Activated CD8-positive, alpha-beta T cell treated with anti-CD3 and anti-CD28 coated beads for 36 hours (primary cell): ENCODE data around the gene CDH22. TPM values are rescaled to one million over a fixed set of nuclear protein-coding genes. Genes with fewer than 3 reads are reported as not detected.

ENCODE experiments used
- ATAC-seq: fragments of 200-7000 bp; cut with Tn5 transposase; one replicate; pipeline ENCODE4 v1.10.0; 2021; ENCODE audit warnings: mild to moderate bottlenecking, moderate library complexity
- CTCF ChIA-PET: fragments of 350-600 bp; sonication (Branson Sonifier 250); formaldehyde crosslinking; loops from one replicate; lab custom pipeline; 2021; ENCODE audit warnings: antibody characterized with exemption; lab: Charles Lee
- POLR2A ChIA-PET: fragments of 350-600 bp; sonication (Branson Sonifier 250); formaldehyde crosslinking; loops from one replicate; lab custom pipeline; 2021; ENCODE audit warnings: antibody characterized with exemption; lab: Charles Lee
- DNase-seq: peaks from one replicate; pipeline ENCODE4 v3.0.0-alpha.2; 2020
- H3K27ac Mint-ChIP-seq: one replicate; pipeline ENCODE4 v1.8.0; 2021; ENCODE audit warnings: mild to moderate bottlenecking, mixed read lengths
- H3K27me3 Mint-ChIP-seq: one replicate; pipeline ENCODE4 v1.8.0; 2021; ENCODE audit warnings: mixed read lengths
- H3K36me3 Mint-ChIP-seq: one replicate; pipeline ENCODE4 v1.8.0; 2021; ENCODE audit warnings: low read depth, mixed read lengths
- H3K4me1 Mint-ChIP-seq: one replicate; pipeline ENCODE4 v1.8.0; 2021; ENCODE audit warnings: low read depth, mixed read lengths
- H3K4me3 Mint-ChIP-seq: one replicate; pipeline ENCODE4 v1.8.0; 2021; ENCODE audit warnings: mild to moderate bottlenecking, moderate library complexity, mixed read lengths
- H3K9me3 Mint-ChIP-seq: one replicate; pipeline ENCODE4 v1.8.0; 2021; ENCODE audit warnings: mixed read lengths
- CTCF ChIP-seq: fragments of 200-600 bp; IDR thresholded peaks from one replicate; pipeline ENCODE4 v1.8.0; 2022; ENCODE audit warnings: antibody characterized with exemption, mild to moderate bottlenecking
- intact Hi-C: fragments of 100-400 bp; cut with micrococcal nuclease; formaldehyde crosslinking; loops from one replicate; pipeline ENCODE4 v1.10.0; 2022
- total RNA-seq, 2 experiments: library from RNA; stranded (reverse); gene quantifications; one replicate each; pipeline ENCODE4 v1.2.3, GENCODE V29; 2021

The CDH22 gene
- total RNA-seq, 2 experiments from 2014 or later = not detected

- Mint-ChIP-seq H3K9me3 (no peaks in the 10 kb centered on the region), H3K27me3 (peaks cover 6% of the 10 kb centered on the region), H3K4me3 (no peak overlapping the region), H3K27ac (no peak overlapping the region), H3K4me1 (no peaks in the 10 kb centered on the region), H3K36me3 (no peaks in the 10 kb centered on the region)
- POLR2A ChIA-PET = no interaction called here
- no peak for TF ChIP-seq CTCF
- DNase-seq (no peak), ATAC-seq (no peak)
- CTCF ChIA-PET = interaction anchor here (0.8 to 1.2 kb wide), 3 partner anchors 8 to 160 kb away, joined by 3 to 4 read pairs (median 3); no protein-coding TSS in a partner anchor
- intact Hi-C loops = no loop called here
Observed at GRCh38 chr20:46182276-46183200, 125.8 kb downstream of the CDH22 start.

GRCh38 chr20:46179862-46180261 is 128.4 kb downstream of the CDH22 start:
- ChIA-PET POLR2A (no interaction called here), CTCF (interaction anchor here (1.1 to 1.4 kb wide), 3 partner anchors 18 to 48 kb away, joined by 3 read pairs; no protein-coding TSS in a partner anchor)
- no peak for ATAC-seq
- Mint-ChIP-seq H3K27me3 (peaks cover 21% of the 10 kb centered on the region), H3K9me3 (no peaks in the 10 kb centered on the region), H3K4me1 (no peaks in the 10 kb centered on the region), H3K4me3 (no peak overlapping the region), H3K36me3 (no peaks in the 10 kb centered on the region), H3K27ac (no peak overlapping the region)
- intact Hi-C loops = no loop called here
- no peak for DNase-seq
- TF ChIP-seq CTCF = no peak

- peaks cover 24% of the 10 kb centered on the region for H3K27me3 Mint-ChIP-seq
- H3K27ac Mint-ChIP-seq = no peak overlapping the region
- no peaks in the 10 kb centered on the region for H3K4me1 Mint-ChIP-seq
- H3K9me3 Mint-ChIP-seq = no peaks in the 10 kb centered on the region
- H3K4me3 Mint-ChIP-seq = no peak overlapping the region
- intact Hi-C loops = no loop called here
- no peaks in the 10 kb centered on the region for H3K36me3 Mint-ChIP-seq
- POLR2A ChIA-PET = no interaction called here
- DNase-seq = no peak
- CTCF ChIA-PET = interaction anchor here (1.3 to 1.4 kb wide), 2 partner anchors 19 to 47 kb away, joined by 3 read pairs; no protein-coding TSS in a partner anchor
- TF ChIP-seq CTCF = no peak
- no peak for ATAC-seq
Observed at GRCh38 chr20:46178891-46179290, 129.4 kb downstream of the CDH22 start.

- intact Hi-C loops = no loop called here
- no peak overlapping the region for H3K4me3 Mint-ChIP-seq
- no peak for DNase-seq
- CTCF ChIA-PET = interaction anchor here (0.7 to 4.8 kb wide), 3 partner anchors 46 to 163 kb away, joined by 5 to 39 read pairs (median 6); no protein-coding TSS in a partner anchor
- H3K27me3 Mint-ChIP-seq = peaks cover 33% of the 10 kb centered on the region
- no peak for TF ChIP-seq CTCF
- no peaks in the 10 kb centered on the region for H3K4me1 Mint-ChIP-seq
- no peak overlapping the region for H3K27ac Mint-ChIP-seq
- no peak for ATAC-seq
- H3K36me3 Mint-ChIP-seq = no peaks in the 10 kb centered on the region
- no peaks in the 10 kb centered on the region for H3K9me3 Mint-ChIP-seq
- POLR2A ChIA-PET = no interaction called here
Observed at GRCh38 chr20:46177768-46178167, 130.5 kb downstream of the CDH22 start.
